IMR-90 (cell line): ENCODE measurements around the gene BICD1. TPM values are rescaled to one million over a fixed set of nuclear protein-coding genes. Genes with fewer than 3 reads are reported as not detected.

Experiments
- ATAC-seq: fragments of 200-7000 bp; cut with Tn5 transposase; 2 replicates; pipeline ENCODE4 v1.9.1; 2020; ENCODE audit warnings: low read depth, mild to moderate bottlenecking, moderate library complexity
- BruUV-seq: library from RNA; stranded (reverse); fragments of 400-500 nt; replicated peaks from 2 replicates; lab custom pipeline; 2021; lab: Mats Ljungman, UMichigan
- CTCF ChIA-PET: fragments of 300-600 bp; formaldehyde crosslinking; extraction: SDS; loops from one replicate; lab custom pipeline; 2021; ENCODE audit warnings: antibody characterized with exemption; lab: Yijun Ruan, JAX
- POLR2A ChIA-PET: fragments of 300-600 bp; sonication (Branson Sonifier 250); formaldehyde crosslinking; loops from one replicate; lab custom pipeline; 2022; ENCODE audit warnings: antibody characterized with exemption; ENCODE audit not compliant: unreplicated experiment; lab: Charles Lee
- DNase-seq: peaks from one replicate; pipeline ENCODE4 v3.0.0; 2013
- H2AFZ ChIP-seq: replicated peaks from 2 replicates; pipeline ENCODE3; 2013; ENCODE audit warnings: low read length, mild to moderate bottlenecking; ENCODE audit not compliant: poor library complexity
- H2AK5ac ChIP-seq: 2 replicates; pipeline ENCODE4 v1.6.1; 2013; ENCODE audit warnings: low read depth, low read length, inconsistent platforms
- H2AK9ac ChIP-seq: replicated peaks from 2 replicates; pipeline ENCODE3; 2013; ENCODE audit warnings: mild to moderate bottlenecking, low read depth, low read length, moderate library complexity; ENCODE audit not compliant: poor library complexity
- H2BK120ac ChIP-seq: 2 replicates; pipeline ENCODE4 v1.6.1; 2013; ENCODE audit warnings: low read depth, low read length, inconsistent platforms
- H2BK15ac ChIP-seq: 3 replicates; pipeline ENCODE4 v1.6.1; 2013; ENCODE audit warnings: low read depth, low read length, inconsistent platforms
- H2BK20ac ChIP-seq: 2 replicates; pipeline ENCODE4 v1.6.1; 2013; ENCODE audit warnings: low read depth, mild to moderate bottlenecking, inconsistent platforms, low read length, moderate library complexity
- H2BK5ac ChIP-seq: 2 replicates; pipeline ENCODE4 v1.6.1; 2013; ENCODE audit warnings: mild to moderate bottlenecking, low read depth, low read length, inconsistent platforms; ENCODE audit not compliant: poor library complexity, severe bottlenecking
- H3K14ac ChIP-seq: replicated peaks from 2 replicates; pipeline ENCODE4 v1.6.1; 2013; ENCODE audit warnings: low read depth, low read length, inconsistent platforms
- H3K18ac ChIP-seq: 2 replicates; pipeline ENCODE4 v1.6.1; 2013; ENCODE audit warnings: low read depth, low read length, control low read depth
- H3K23ac ChIP-seq: 2 replicates; pipeline ENCODE4 v1.6.1; 2013; ENCODE audit warnings: low read depth, low read length, inconsistent platforms
- H3K27ac ChIP-seq: 2 replicates; pipeline ENCODE4 v1.5.1; 2013; ENCODE audit warnings: mild to moderate bottlenecking, control low read depth, low read length; ENCODE audit not compliant: insufficient read depth
- H3K27me3 ChIP-seq: 2 replicates; pipeline ENCODE4 v1.6.1; 2013; ENCODE audit warnings: low read length; ENCODE audit not compliant: control insufficient read depth, insufficient read depth
- H3K36me3 ChIP-seq: 2 replicates; pipeline ENCODE4 v1.6.1; 2013; ENCODE audit warnings: low read length, mixed read lengths; ENCODE audit not compliant: control insufficient read depth, insufficient read depth
- H3K4ac ChIP-seq: 2 replicates; pipeline ENCODE4 v1.6.1; 2013; ENCODE audit warnings: low read depth, low read length, inconsistent platforms
- H3K4me1 ChIP-seq: 2 replicates; pipeline ENCODE4 v1.6.1; 2013; ENCODE audit warnings: low read length, mixed read lengths; ENCODE audit not compliant: control insufficient read depth, insufficient read depth
- H3K4me2 ChIP-seq: 2 replicates; pipeline ENCODE4 v1.6.1; 2013; ENCODE audit warnings: low read depth, mild to moderate bottlenecking, control low read depth, low read length, moderate library complexity
- H3K4me3 ChIP-seq: 2 replicates; pipeline ENCODE4 v1.5.1; 2013; ENCODE audit warnings: low read depth, mild to moderate bottlenecking, control low read depth, low read length, moderate library complexity; ENCODE audit not compliant: insufficient read depth
- H3K56ac ChIP-seq: 2 replicates; pipeline ENCODE4 v1.6.1; 2013; ENCODE audit warnings: low read length, inconsistent platforms; ENCODE audit not compliant: insufficient read depth; ENCODE audit errors: extremely low read depth
- H3K79me1 ChIP-seq, 2 experiments: 2 replicates each; pipeline ENCODE4 v1.6.1; 2013; ENCODE audit warnings: low read length in 2 of 2, inconsistent platforms in 1 of 2, low read depth in 1 of 2
- H3K9ac ChIP-seq: 2 replicates; pipeline ENCODE4 v1.6.1; 2013; ENCODE audit warnings: low read depth, low read length, control low read depth
- H3K9me1 ChIP-seq: 2 replicates; pipeline ENCODE4 v1.6.1; 2013; ENCODE audit warnings: low read length, inconsistent platforms; ENCODE audit not compliant: insufficient read depth
- H3K9me3 ChIP-seq: 2 replicates; pipeline ENCODE4 v1.6.1; 2013; ENCODE audit warnings: low read length; ENCODE audit not compliant: control insufficient read depth, insufficient read depth
- H4K20me1 ChIP-seq: 2 replicates; pipeline ENCODE4 v1.6.1; 2013; ENCODE audit warnings: low read length, inconsistent platforms; ENCODE audit not compliant: insufficient read depth
- H4K5ac ChIP-seq: 2 replicates; pipeline ENCODE4 v1.6.1; 2013; ENCODE audit warnings: mild to moderate bottlenecking, low read depth, low read length, control low read depth
- H4K8ac ChIP-seq, 2 experiments: 2 replicates each; pipeline ENCODE4 v1.6.1; 2013; ENCODE audit warnings: low read depth in 2 of 2, low read length in 2 of 2, control low read depth in 1 of 2, inconsistent platforms in 1 of 2
- H4K91ac ChIP-seq: 2 replicates; pipeline ENCODE4 v1.6.1; 2013; ENCODE audit warnings: low read depth, low read length, inconsistent platforms; ENCODE audit not compliant: insufficient read depth
- CEBPB ChIP-seq: IDR thresholded peaks from 2 replicates; pipeline ENCODE4 v1.6.1; 2012; ENCODE audit warnings: low read depth, low read length, improper control_type of control experiment
- CHD1 ChIP-seq: IDR thresholded peaks from 2 replicates; pipeline ENCODE4 v1.6.1; 2012; ENCODE audit warnings: low read depth, low read length, improper control_type of control experiment
- FOS ChIP-seq: fragments of 150-350 bp; IDR thresholded peaks from 2 replicates; pipeline ENCODE4 v1.6.1; 2016; ENCODE audit warnings: low read depth, low read length
- MAFK ChIP-seq: IDR thresholded peaks from 2 replicates; pipeline ENCODE4 v1.6.1; 2012; ENCODE audit warnings: low read depth, low read length, improper control_type of control experiment
- MAZ ChIP-seq: IDR thresholded peaks from 2 replicates; pipeline ENCODE4 v1.6.1; 2012; ENCODE audit warnings: low read depth, mild to moderate bottlenecking, low read length, improper control_type of control experiment, moderate library complexity, borderline replicate concordance
- MXI1 ChIP-seq: IDR thresholded peaks from 2 replicates; pipeline ENCODE4 v1.6.1; 2012; ENCODE audit warnings: low read depth, mild to moderate bottlenecking, low read length, moderate library complexity, borderline replicate concordance
- NFE2L2 ChIP-seq: fragments of 150-350 bp; IDR thresholded peaks from 2 replicates; pipeline ENCODE4 v1.6.1; 2016; ENCODE audit warnings: low read depth, mild to moderate bottlenecking, low read length
- POLR2A ChIP-seq: IDR thresholded peaks from 2 replicates; pipeline ENCODE4 v1.6.1; 2012; ENCODE audit warnings: mild to moderate bottlenecking, low read depth, low read length
- RFX5 ChIP-seq: IDR thresholded peaks from 2 replicates; pipeline ENCODE4 v1.8.0; 2012; ENCODE audit warnings: low read depth, mild to moderate bottlenecking, low read length, moderate library complexity
- SMC3 ChIP-seq: fragments of 150-350 bp; IDR thresholded peaks from 2 replicates; pipeline ENCODE4 v1.6.1; 2016; ENCODE audit warnings: low read depth, mild to moderate bottlenecking, antibody characterized with exemption, low read length, moderate library complexity
- WGBS, 2 experiments: methylation state at CpG; one replicate each; pipeline versions ENCODE4 v1.1.5 to v1.1.7; 2013; ENCODE audit warnings: missing lambda C conversion rate in 2 of 2; ENCODE audit not compliant: insufficient read length in 1 of 2; ENCODE audit errors: extremely low coverage in 2 of 2; 5-methylcytosine and 5-hydroxymethylcytosine counted together
- dilution Hi-C: fragments of 300-500 bp; cut with HindIII; formaldehyde crosslinking; loops from one replicate; pipeline ENCODE4 v1.14.3; 2018; ENCODE audit warnings: low sequenced_read_pairs; ENCODE audit not compliant: unreplicated experiment
- in situ Hi-C: fragments of 300-500 bp; cut with MboI; formaldehyde crosslinking; loops from 3 replicates; pipeline ENCODE4 v1.14.3; 2019; ENCODE audit warnings: low sequenced_read_pairs, inconsistent platforms, mixed read lengths
- intact Hi-C: fragments of 100-400 bp; cut with micrococcal nuclease; formaldehyde crosslinking; loops from 2 replicates; pipeline ENCODE4 v1.10.0; 2022
- polyA plus RNA-seq, 3 experiments: library from polyadenylated mRNA; depleted of rRNA; stranded (reverse); fragments of >200 nt; gene quantifications; 2 replicates each; pipeline ENCODE4 v1.2.3, GENCODE V29; 2012; ENCODE audit warnings: low replicate concordance in 1 of 3
- total RNA-seq: library from RNA; depleted of rRNA; stranded (reverse); fragments of >200 nt; gene quantifications from 2 replicates; pipeline ENCODE4 v1.2.3, GENCODE V29; 2012

Gene BICD1
- total and polyA plus RNA-seq, 2 of the 4 experiments (the other 2 are of a cell fraction), result 17.2 to 21.8 TPM

DNA sequence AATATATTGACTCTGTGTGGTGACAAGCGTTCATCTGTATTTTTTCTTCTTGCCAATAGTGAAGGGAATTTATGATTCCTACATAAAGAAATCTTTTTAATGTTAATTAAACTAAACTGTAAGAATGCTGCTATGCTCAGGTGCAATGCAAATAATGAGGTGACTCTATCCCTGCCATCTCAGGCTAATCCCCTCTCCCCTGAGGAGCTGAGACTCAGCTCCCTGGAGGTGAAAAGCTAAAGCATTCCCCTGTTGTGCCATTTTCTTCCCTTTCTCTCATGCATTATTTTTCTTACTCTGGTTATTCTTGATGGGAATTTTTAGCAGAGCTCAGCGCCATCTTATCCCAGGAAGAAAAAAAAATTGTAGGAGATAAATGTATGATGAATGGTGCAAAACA lies 178.8 kb downstream of the BICD1 start:
- Histone ChIP-seq H2BK15ac (no peak overlapping the region), H2AK9ac (no peak overlapping the region), H3K18ac (no peak overlapping the region), H2BK20ac (no peak overlapping the region), H3K56ac (no peak overlapping the region), H3K4me1 (peaks cover under 1% of the 10 kb centered on the region; the same call in 1 of the 2 replicates), H2AFZ (no peak overlapping the region), H3K9ac (no peak overlapping the region), H4K20me1 (no peaks in the 10 kb centered on the region; the same call in 1 of the 2 replicates), H2BK5ac (no peak overlapping the region), H3K4ac (no peak overlapping the region), H3K9me3 (no peaks in the 10 kb centered on the region), H3K79me1 (peaks cover 23 to 31% of the 10 kb centered on the region in 2 experiments; a peak in 3 of 4 replicates), H4K91ac (no peak overlapping the region), H4K5ac (no peak overlapping the region), H2BK120ac (no peak overlapping the region), H3K23ac (no peak overlapping the region), H2AK5ac (no peak overlapping the region), H3K27ac (no peak overlapping the region), H3K27me3 (no peaks in the 10 kb centered on the region), H3K14ac (no peak overlapping the region), H3K36me3 (no peaks in the 10 kb centered on the region), H3K4me2 (no peak overlapping the region), H3K4me3 (no peak overlapping the region), H3K9me1 (no peaks in the 10 kb centered on the region), H4K8ac (no peak overlapping the region)
- dilution Hi-C loops (no loop called here), intact Hi-C loops (no loop called here), in situ Hi-C loops (no loop called here)
- POLR2A ChIA-PET, result no interaction called here
- DNase-seq (no peak), ATAC-seq (no peak)
- WGBS, 2 experiments, result no CpG with 5 or more reads among the region's 2 CpGs
- CTCF ChIA-PET, result no interaction called here
- BruUV-seq, result no TSS peak
- TF ChIP-seq CHD1 (no peak), CEBPB (no peak), MAZ (no peak), MXI1 (no peak), RFX5 (no peak), MAFK (no peak), SMC3 (no peak), FOS (no peak), NFE2L2 (no peak), POLR2A (no peak)
